Measurements from ENCODE around the gene CD52. TPM values are rescaled to one million over a fixed set of nuclear protein-coding genes. Genes with fewer than 3 reads are reported as not detected.

The CD52 gene
- total and polyA plus RNA-seq, 2 experiments from 2014 or later, result 7.3 TPM; not detected in 1

- no peak for TF ChIP-seq EZH2 (IDR thresholded peaks at IDR 0.05; ENCODE audit: low read depth, unreplicated experiment)
- no peak for TF ChIP-seq POLR2AphosphoS5 (IDR thresholded peaks at IDR 0.05; ENCODE audit: low read depth)
Observed at GRCh38 chr1:26281091-26281958, 36.4 kb upstream of the CD52 start (continued).

- H3F3A ChIP-seq (replicated peaks; ENCODE audit: low read depth), result peaks cover 16% of the 10 kb centered on the region
- H3K4me1 ChIP-seq (ENCODE audit: insufficient read depth), result peaks cover 20% of the 10 kb centered on the region
- Mint-ChIP-seq H3K9me3 (no peaks in the 10 kb centered on the region; the same call in 2 of the 3 replicates), H3K27me3 (ENCODE audit: insufficient read depth, low read depth, poor library complexity) (peaks cover 29% of the 10 kb centered on the region), H3K4me3 (peak overlapping the region; percentile 61), H3K36me3 (ENCODE audit: low read depth) (peaks cover 22% of the 10 kb centered on the region), H3K4me1 (peaks cover 43% of the 10 kb centered on the region), H3K27ac (peak overlapping the region; percentile 52)
- DNase-seq (ENCODE audit: low spot score) (peak; percentile 92), ATAC-seq (peak; percentile 52)
- TF ChIP-seq NANOG (IDR thresholded peaks at IDR 0.05; ENCODE audit: borderline replicate concordance) (no peak), EZH2 (IDR thresholded peaks at IDR 0.05; ENCODE audit: low read depth, unreplicated experiment) (no peak), POLR2AphosphoS5 (IDR thresholded peaks at IDR 0.05; ENCODE audit: low read depth) (peak; percentile 25; the same call in 1 of the 2 replicates)
- peak overlapping the region; percentile 92 for H3K4me2 ChIP-seq
- peak overlapping the region; percentile 66; the same call in 1 of the 2 replicates for H3K27ac ChIP-seq (ENCODE audit: low read depth)
- no peaks in the 10 kb centered on the region for H3K79me2 ChIP-seq (replicated peaks; ENCODE audit: insufficient read depth)
- H2AFZ ChIP-seq, result no peak overlapping the region
- peaks cover 9% of the 10 kb centered on the region for H3K36me3 ChIP-seq (ENCODE audit: insufficient read depth)
- H3K27me3 ChIP-seq (ENCODE audit: insufficient read depth), result no peaks in the 10 kb centered on the region
- no peaks in the 10 kb centered on the region for H3K9me2 ChIP-seq (ENCODE audit: insufficient read depth)
- peak overlapping the region; percentile 85 for H3K4me3 ChIP-seq
- 0 out of 2 replicates have a peak, but pooled peaks cover 3% of the 10 kb centered on the region for H4K20me1 ChIP-seq (replicated peaks; ENCODE audit: insufficient read depth)
Observed at GRCh38 chr1:26281971-26282370, 35.8 kb upstream of the CD52 start.

- peak overlapping the region; percentile 85 for H3K4me3 ChIP-seq
Observed at GRCh38 chr1:26282401-26282918, 35.3 kb upstream of the CD52 start.

More at GRCh38 chr1:26282401-26282918, 35.3 kb upstream of the CD52 start:
- Mint-ChIP-seq H3K36me3 (ENCODE audit: low read depth) (peaks cover 17% of the 10 kb centered on the region), H3K27me3 (ENCODE audit: insufficient read depth, low read depth, poor library complexity) (peaks cover 29% of the 10 kb centered on the region), H3K27ac (no peak overlapping the region), H3K9me3 (no peaks in the 10 kb centered on the region; the same call in 2 of the 3 replicates), H3K4me3 (peak overlapping the region; percentile 61; the same call in 2 of the 3 replicates), H3K4me1 (peaks cover 43% of the 10 kb centered on the region)
- Histone ChIP-seq H4K20me1 (replicated peaks; ENCODE audit: insufficient read depth) (0 out of 2 replicates have a peak, but pooled peaks cover 3% of the 10 kb centered on the region), H3K9me2 (ENCODE audit: insufficient read depth) (no peaks in the 10 kb centered on the region), H3K79me2 (replicated peaks; ENCODE audit: insufficient read depth) (no peaks in the 10 kb centered on the region), H3K27ac (ENCODE audit: low read depth) (0 out of 2 replicates have a peak overlapping the region, but pooled peaks have one; percentile 66), H2AFZ (no peak overlapping the region), H3K4me1 (ENCODE audit: insufficient read depth) (peaks cover 20% of the 10 kb centered on the region), H3K4me2 (peak overlapping the region; percentile 92), H3K27me3 (ENCODE audit: insufficient read depth) (no peaks in the 10 kb centered on the region), H3F3A (replicated peaks; ENCODE audit: low read depth) (peaks cover 12% of the 10 kb centered on the region), H3K36me3 (ENCODE audit: insufficient read depth) (peaks cover 4% of the 10 kb centered on the region)
- ATAC-seq (peak; percentile 8), DNase-seq (ENCODE audit: low spot score) (peak; percentile 56)
- TF ChIP-seq CTCF (conservative IDR thresholded peaks at IDR 0.05; ENCODE audit: low read depth in 2 of 2) (no peak), CREB1 (CRISPR knock-in tag; IDR thresholded peaks at IDR 0.05; ENCODE audit: low read depth) (no peak), ZNF331 (CRISPR knock-in tag; IDR thresholded peaks at IDR 0.05; ENCODE audit: low read depth) (no peak), EZH2phosphoT487 (IDR thresholded peaks at IDR 0.05; ENCODE audit: unreplicated experiment) (no peak), ZNF462 (CRISPR knock-in tag; IDR thresholded peaks at IDR 0.05) (no peak), JUNB (IDR thresholded peaks at IDR 0.05; ENCODE audit: unreplicated experiment) (no peak)
